HepG2 (cell line): Measurements from ENCODE around the gene RCCD1. TPM values are rescaled to one million over a fixed set of nuclear protein-coding genes. Genes with fewer than 3 reads are reported as not detected.

ENCODE experiments used
- ATAC-seq: fragments of 200-7000 bp; cut with Tn5 transposase; 3 replicates; pipeline ENCODE4 v1.9.1; 2020; ENCODE audit warnings: mild to moderate bottlenecking, moderate library complexity
- BruUV-seq: library from RNA; stranded (reverse); fragments of 400-500 nt; replicated peaks from 2 replicates; lab custom pipeline; 2021; lab: Mats Ljungman, UMichigan
- CTCF ChIA-PET: fragments of 300-600 bp; formaldehyde crosslinking; extraction: SDS; loops from one replicate; lab custom pipeline; 2021; ENCODE audit warnings: low total read pairs, inconsistent platforms, low intra/inter-chr PET ratio; lab: Yijun Ruan, JAX
- POLR2A ChIA-PET: fragments of 350-600 bp; sonication (Branson Sonifier 250); formaldehyde crosslinking; loops from one replicate; lab custom pipeline; 2020; ENCODE audit warnings: antibody characterized with exemption, inconsistent platforms; lab: Yijun Ruan, JAX
- DNase-seq: peaks from one replicate; pipeline ENCODE4 v3.0.0-alpha.2; 2015; ENCODE audit warnings: low spot score
- FAIRE-seq: peaks from 3 replicates; lab custom pipeline; 2011; peaks lifted over from hg19 to GRCh38; lab: Jason Lieb, UNC
- H2AFZ ChIP-seq: one replicate; pipeline ENCODE4 v1.6.1; 2011; ENCODE audit warnings: low read length, inconsistent platforms
- H3K27ac ChIP-seq: fragments of 300-600 bp; 3 replicates; pipeline ENCODE4 v1.8.0; 2011; ENCODE audit warnings: mixed run types, mild to moderate bottlenecking, mixed read lengths, low read length, inconsistent platforms; ENCODE audit not compliant: insufficient read depth; ENCODE audit errors: extremely low read length
- H3K27me3 ChIP-seq, 2 experiments: fragments of 200-600 bp in 1 of 2; 2 replicates in 1 of 2; 3 replicates in 1 of 2; pipeline versions ENCODE4 v1.6.0 to v1.8.0; 2011; ENCODE audit warnings: low read length in 2 of 2, mild to moderate bottlenecking in 2 of 2, moderate library complexity in 2 of 2, inconsistent platforms in 1 of 2; ENCODE audit not compliant: insufficient read depth in 2 of 2, control insufficient read depth in 1 of 2
- H3K36me3 ChIP-seq, 2 experiments: fragments of 200-600 bp in 1 of 2; replicated peaks in 1 of 2; 2 replicates in 1 of 2; 3 replicates in 1 of 2; pipeline versions ENCODE4 v1.5.1 to v1.8.0; 2011; ENCODE audit warnings: low read length in 2 of 2, inconsistent platforms in 1 of 2; ENCODE audit not compliant: insufficient read depth in 2 of 2, control insufficient read depth in 1 of 2
- H3K4me1 ChIP-seq: 2 replicates; pipeline ENCODE4 v1.5.1; 2012; ENCODE audit warnings: low read length, inconsistent platforms; ENCODE audit not compliant: insufficient read depth
- H3K4me2 ChIP-seq: 2 replicates; pipeline ENCODE4 v1.6.0; 2011; ENCODE audit warnings: low read depth, low read length, inconsistent platforms
- H3K4me3 ChIP-seq, 3 experiments: fragments of 200-600 bp in 1 of 3; sonication (generic), shearing (Covaris generic) in 1 of 3; replicated peaks in 1 of 3; 2 replicates each; pipeline ENCODE4 v1.5.1; 2011 to 2016; ENCODE audit warnings: low read length in 3 of 3, inconsistent platforms in 2 of 3, low read depth in 2 of 3, mild to moderate bottlenecking in 2 of 3, control low read depth in 1 of 3, mixed read lengths in 1 of 3; ENCODE audit not compliant: insufficient read depth in 1 of 3
- H3K79me2 ChIP-seq: one replicate; pipeline ENCODE4 v1.6.1; 2011; ENCODE audit warnings: low read length, inconsistent platforms; ENCODE audit not compliant: insufficient read depth
- H3K9ac ChIP-seq: 2 replicates; pipeline ENCODE4 v1.6.0; 2011; ENCODE audit warnings: mild to moderate bottlenecking, low read depth, low read length, inconsistent platforms; ENCODE audit not compliant: insufficient read depth
- H3K9me3 ChIP-seq: 2 replicates; pipeline ENCODE4 v1.5.1; 2012; ENCODE audit warnings: mild to moderate bottlenecking, low read length
- H4K20me1 ChIP-seq: 2 replicates; pipeline ENCODE4 v1.6.0; 2011; ENCODE audit warnings: inconsistent platforms, mild to moderate bottlenecking, low read length, moderate library complexity; ENCODE audit not compliant: insufficient read depth
- CAMTA2 ChIP-seq: sonication (generic); formaldehyde crosslinking; IDR thresholded peaks from 2 replicates; pipeline ENCODE4 v1.4.0; 2020; ENCODE audit warnings: mild to moderate bottlenecking, missing genetic modification reagents, borderline replicate concordance
- MATR3 ChIP-seq: sonication (generic); formaldehyde crosslinking; IDR thresholded peaks from 2 replicates; pipeline ENCODE4 v1.4.0; 2020; ENCODE audit warnings: missing genetic modification reagents
- ZBTB38 ChIP-seq: sonication (generic); formaldehyde crosslinking; IDR thresholded peaks from 2 replicates; pipeline ENCODE4 v1.5.1; 2020; ENCODE audit warnings: mild to moderate bottlenecking, missing genetic modification reagents
- ZNF224 ChIP-seq: sonication (generic); formaldehyde crosslinking; IDR thresholded peaks from 2 replicates; pipeline ENCODE4 v1.5.0; 2020; ENCODE audit warnings: mild to moderate bottlenecking, missing genetic modification reagents
- ZNF253 ChIP-seq: sonication (generic); formaldehyde crosslinking; IDR thresholded peaks from 2 replicates; pipeline ENCODE4 v1.8.0; 2022; ENCODE audit warnings: mild to moderate bottlenecking, missing genetic modification reagents, borderline replicate concordance
- ZNF3 ChIP-seq: IDR thresholded peaks from 2 replicates; pipeline ENCODE4 v1.7.0; 2017; ENCODE audit warnings: inconsistent platforms
- ZNF749 ChIP-seq: sonication (generic); formaldehyde crosslinking; IDR thresholded peaks from 2 replicates; pipeline ENCODE4 v1.8.0; 2022; ENCODE audit warnings: mild to moderate bottlenecking, missing genetic modification reagents, moderate library complexity, borderline replicate concordance
- WGBS: methylation state at CpG from one replicate; pipeline ENCODE4 v1.1.6; 2017; ENCODE audit warnings: low lambda C conversion rate; 5-methylcytosine and 5-hydroxymethylcytosine counted together
- in situ Hi-C: cut with HindIII; loops from 2 replicates; pipeline ENCODE4 v1.10.0; 2017; ENCODE audit warnings: low pct_unique_long_range_greater_than_20kb; ENCODE audit not compliant: extremely low pct_ligation_motif_present
- intact Hi-C: fragments of 100-400 bp; cut with micrococcal nuclease; formaldehyde crosslinking; loops from one replicate; pipeline ENCODE4 v1.10.0; 2022; ENCODE audit not compliant: unreplicated experiment
- polyA plus RNA-seq, 8 experiments: library from polyadenylated mRNA; depleted of rRNA in 3 of 8; stranded (reverse) in 7 of 8; unstranded in 1 of 8; fragments of >200 nt; fragmentation: Illumina TruSeq in 4 of 8; extraction: Trizol in 4 of 8; gene quantifications; 2 replicates each; pipeline versions ENCODE4 v1.2.1 to v1.2.3, GENCODE V29; 2011 to 2016; ENCODE audit warnings: low read depth in 4 of 8, missing spikeins in 1 of 8, mixed read lengths in 1 of 8; ENCODE audit not compliant: insufficient read depth in 1 of 8
- total RNA-seq, 5 experiments: library from RNA; depleted of rRNA; stranded (reverse); fragments of >200 nt; fragmentation: Illumina TruSeq; extraction: Trizol; gene quantifications; 2 replicates each; pipeline ENCODE4 v1.2.3, GENCODE V29; 2016; ENCODE audit warnings: low read depth in 1 of 5

The RCCD1 gene
- total and polyA plus RNA-seq, 2 of the 13 experiments (the other 11 are each of a cell fraction or from before 2014, with no cell fraction given), result 14.1 to 15.1 TPM

DNA sequence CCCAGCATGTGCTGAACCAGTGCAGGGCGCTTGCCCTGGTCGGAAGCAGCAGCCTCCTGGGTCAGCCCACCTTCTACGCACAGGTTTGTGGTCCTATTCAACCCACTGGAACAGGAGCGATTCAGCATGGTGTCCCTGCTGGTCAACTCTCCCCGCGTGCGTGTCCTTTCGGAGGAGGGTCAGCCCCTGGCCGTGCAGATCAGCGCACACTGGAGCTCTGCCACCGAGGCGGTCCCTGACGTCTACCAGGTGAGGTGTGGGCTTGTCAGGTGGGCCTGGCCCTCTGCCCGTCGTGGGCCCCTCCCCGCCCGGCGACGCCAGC is 43.4 kb upstream of the RCCD1 start:
- Histone ChIP-seq H3K27ac (no peak overlapping the region), H3K4me3 (no peak overlapping the region), H3K27me3 (no peaks in the 10 kb centered on the region), H4K20me1 (no peaks in the 10 kb centered on the region), H3K9me3 (no peaks in the 10 kb centered on the region), H3K9ac (no peak overlapping the region), H3K4me1 (no peaks in the 10 kb centered on the region), H3K36me3 (peaks cover 22 to 73% of the 10 kb centered on the region in 2 experiments)
- CTCF ChIA-PET, result no interaction called here
- in situ Hi-C loops, result no loop called here
- 97% methylated on average over 9 of the region's 19 CpGs for WGBS
- POLR2A ChIA-PET, result no interaction called here
- no TSS peak for BruUV-seq
- no peak for DNase-seq
- intact Hi-C loops, result no loop called here
- TF ChIP-seq ZNF224 (no peak), ZBTB38 (CRISPR knock-in tag) (no peak), CAMTA2 (CRISPR knock-in tag) (no peak), ZNF749 (CRISPR knock-in tag) (no peak), ZNF3 (CRISPR knock-in tag) (no peak), ZNF253 (CRISPR knock-in tag) (no peak)
- TF ChIP-seq, all 625 proteins: peak for 0
- ATAC-seq, result no peak
- no peak for FAIRE-seq
- no peak overlapping the region for H3K4me2 ChIP-seq
- no peaks in the 10 kb centered on the region for H3K79me2 ChIP-seq
- H2AFZ ChIP-seq, result no peak overlapping the region

DNA sequence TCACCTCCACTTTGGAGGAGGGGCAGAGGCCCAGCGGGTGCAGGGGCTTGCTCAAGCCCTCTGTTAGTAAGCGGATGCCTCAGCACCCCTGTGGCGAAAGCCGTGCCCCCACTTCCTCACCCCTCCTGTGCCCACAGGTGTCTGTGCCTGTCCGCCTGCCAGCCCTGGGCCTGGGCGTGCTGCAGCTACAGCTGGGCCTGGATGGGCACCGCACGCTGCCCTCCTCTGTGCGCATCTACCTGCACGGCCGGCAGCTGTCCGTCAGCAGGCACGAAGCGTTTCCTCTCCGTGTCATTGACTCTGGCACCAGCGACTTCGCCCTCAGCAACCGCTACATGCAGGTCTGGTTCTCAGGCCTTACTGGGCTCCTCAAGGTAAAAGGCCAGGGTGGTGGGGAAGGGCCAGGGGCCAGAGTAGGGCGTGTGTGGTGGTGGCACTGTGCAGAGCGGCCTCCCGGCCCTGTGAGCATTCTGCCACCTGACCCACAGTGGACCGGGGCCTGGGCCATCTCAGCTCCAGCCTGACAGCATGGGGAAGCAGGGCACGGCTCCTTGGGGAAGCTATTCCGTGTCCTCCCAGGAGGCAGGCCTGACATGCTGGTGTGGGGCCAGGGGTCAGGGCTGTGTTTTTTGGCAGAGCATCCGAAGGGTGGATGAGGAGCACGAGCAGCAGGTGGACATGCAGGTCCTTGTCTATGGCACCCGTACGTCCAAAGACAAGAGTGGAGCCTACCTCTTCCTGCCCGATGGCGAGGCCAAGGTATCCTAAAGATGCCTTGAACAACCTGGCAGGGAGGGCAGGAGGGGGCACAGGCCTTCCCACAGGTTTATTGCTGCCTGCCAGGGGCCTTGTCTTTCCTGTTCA is 42.5 kb upstream of the RCCD1 start:
- no peaks in the 10 kb centered on the region for H3K4me1 ChIP-seq
- no peak overlapping the region for H3K4me3 ChIP-seq
- in situ Hi-C loops, result no loop called here
- 96% methylated on average over 19 of the region's 30 CpGs for whole genome bisulfite sequencing
- TF ChIP-seq MATR3, result no peak
- H2AFZ ChIP-seq, result no peak overlapping the region
- H3K79me2 ChIP-seq, result no peaks in the 10 kb centered on the region
- H3K9ac ChIP-seq, result no peak overlapping the region
- ATAC-seq (no peak), FAIRE-seq (no peak), DNase-seq (no peak)
- H4K20me1 ChIP-seq, result no peaks in the 10 kb centered on the region
- no peak overlapping the region for H3K27ac ChIP-seq
- peaks cover 23 to 74% of the 10 kb centered on the region in 2 experiments for H3K36me3 ChIP-seq
- POLR2A ChIA-PET, result no interaction called here
- intact Hi-C loops, result no loop called here
- CTCF ChIA-PET, result no interaction called here
- no peak overlapping the region for H3K4me2 ChIP-seq
- no peaks in the 10 kb centered on the region for H3K27me3 ChIP-seq
- H3K9me3 ChIP-seq, result no peaks in the 10 kb centered on the region
- no TSS peak for BruUV-seq
